Skin of body (tissue), 2 donors: Measurements from ENCODE around the gene AQP6. TPM values are rescaled to one million over a fixed set of nuclear protein-coding genes. Genes with fewer than 3 reads are reported as not detected.

ENCODE experiments used
- DNase-seq: peaks from one replicate; lab custom pipeline; 2025; lab: John Stamatoyannopoulos, UW
- total RNA-seq: library from RNA; depleted of rRNA; stranded (reverse); fragments of >200 nt; gene quantifications from one replicate; pipeline ENCODE4 v1.2.3, GENCODE V29; 2014

Gene AQP6
- total RNA-seq, 1 donor from 2014 or later, result 0.20 TPM

GRCh38 chr12:49955899-49956662 is 16.7 kb upstream of the AQP6 start:
- no peak for DNase-seq

- no peak for DNase-seq
Observed at GRCh38 chr12:49956663-49957569, 15.8 kb upstream of the AQP6 start.

GRCh38 chr12:49957570-49957967 is 15.2 kb upstream of the AQP6 start:
- no peak for DNase-seq

- DNase-seq, result no peak
Observed at GRCh38 chr12:49959685-49960473, 12.9 kb upstream of the AQP6 start.

- DNase-seq, result no peak
Observed at GRCh38 chr12:49960474-49961110, 12.2 kb upstream of the AQP6 start.

- DNase-seq, result no peak
Observed at GRCh38 chr12:49961111-49961922, 11.4 kb upstream of the AQP6 start, which contains the start of gene AQP5. Gene AQP5, plus strand, starts transcription at chr12:49961872. Its CDS starts 146 bp downstream, at chr12:49962018.

GRCh38 chr12:49961993-49962764 is 10.6 kb upstream of the AQP6 start:
- no peak for DNase-seq

- DNase-seq, result no peak
Observed at GRCh38 chr12:49962861-49963765, 9.6 kb upstream of the AQP6 start.

GRCh38 chr12:49963976-49964815 is 8.6 kb upstream of the AQP6 start:
- no peak for DNase-seq

GRCh38 chr12:49964849-49965624 is 7.7 kb upstream of the AQP6 start:
- no peak for DNase-seq

GRCh38 chr12:49965836-49966235 is 6.9 kb upstream of the AQP6 start:
- no peak for DNase-seq

- DNase-seq, result no peak
Observed at GRCh38 chr12:49966511-49967041, 6.2 kb upstream of the AQP6 start.

- peak; percentile 76 for DNase-seq
Observed at GRCh38 chr12:49967042-49967776, 5.5 kb upstream of the AQP6 start.

GRCh38 chr12:49967777-49968250 is 4.9 kb upstream of the AQP6 start:
- no peak for DNase-seq

- DNase-seq, result no peak
Observed at GRCh38 chr12:49968471-49968870, 4.3 kb upstream of the AQP6 start.

GRCh38 chr12:49969027-49969426 is 3.7 kb upstream of the AQP6 start:
- DNase-seq, result no peak
